SK-N-SH (cell line): Measurements from ENCODE around the gene COL25A1.

Source experiments
- EP300 ChIP-seq, 2 experiments: IDR thresholded peaks; 2 replicates each; pipeline versions ENCODE4 v1.4.0 to v1.6.1; 2012; ENCODE audit warnings: borderline replicate concordance in 1 of 2, low read depth in 1 of 2, low read length in 1 of 2
- GABPA ChIP-seq: IDR thresholded peaks from 2 replicates; pipeline ENCODE4 v1.4.0; 2012; ENCODE audit warnings: low read depth, mild to moderate bottlenecking
- RFX5 ChIP-seq: IDR thresholded peaks from 2 replicates; pipeline ENCODE4 v1.6.1; 2012; ENCODE audit warnings: mild to moderate bottlenecking, improper control_type of control experiment, low read length
- TEAD4 ChIP-seq: IDR thresholded peaks from 2 replicates; pipeline ENCODE4 v1.4.0; 2012; ENCODE audit warnings: mild to moderate bottlenecking, borderline replicate concordance; ENCODE audit not compliant: insufficient read depth
- TF ChIP-seq, protein P1 (sequence below): fragments of 200-600 bp; sonication (generic); IDR thresholded peaks from 2 replicates; pipeline ENCODE4 v1.6.1; 2017; ENCODE audit warnings: antibody characterized with exemption, mild to moderate bottlenecking, moderate library complexity

DNA sequence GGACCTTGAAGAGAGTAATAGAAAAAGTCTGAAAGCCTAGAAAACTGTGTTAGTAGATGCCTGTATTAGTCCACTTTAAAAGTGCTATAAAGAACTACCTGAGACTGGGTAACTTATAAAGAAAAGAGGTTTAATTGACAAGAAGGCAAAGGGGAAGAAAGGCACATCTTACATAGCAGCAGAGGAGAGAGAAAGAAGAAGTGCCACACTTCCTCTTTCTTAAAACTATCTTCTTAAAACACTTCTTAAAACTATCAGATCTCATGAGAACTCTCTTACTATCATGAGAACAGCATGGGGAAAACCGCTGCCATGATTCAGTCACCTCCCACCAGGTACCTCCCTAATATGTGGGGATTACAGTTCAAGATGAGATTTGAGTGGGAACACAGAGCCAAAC, 18.8 kb upstream of the COL25A1 start:
- TF ChIP-seq, protein P1, sequence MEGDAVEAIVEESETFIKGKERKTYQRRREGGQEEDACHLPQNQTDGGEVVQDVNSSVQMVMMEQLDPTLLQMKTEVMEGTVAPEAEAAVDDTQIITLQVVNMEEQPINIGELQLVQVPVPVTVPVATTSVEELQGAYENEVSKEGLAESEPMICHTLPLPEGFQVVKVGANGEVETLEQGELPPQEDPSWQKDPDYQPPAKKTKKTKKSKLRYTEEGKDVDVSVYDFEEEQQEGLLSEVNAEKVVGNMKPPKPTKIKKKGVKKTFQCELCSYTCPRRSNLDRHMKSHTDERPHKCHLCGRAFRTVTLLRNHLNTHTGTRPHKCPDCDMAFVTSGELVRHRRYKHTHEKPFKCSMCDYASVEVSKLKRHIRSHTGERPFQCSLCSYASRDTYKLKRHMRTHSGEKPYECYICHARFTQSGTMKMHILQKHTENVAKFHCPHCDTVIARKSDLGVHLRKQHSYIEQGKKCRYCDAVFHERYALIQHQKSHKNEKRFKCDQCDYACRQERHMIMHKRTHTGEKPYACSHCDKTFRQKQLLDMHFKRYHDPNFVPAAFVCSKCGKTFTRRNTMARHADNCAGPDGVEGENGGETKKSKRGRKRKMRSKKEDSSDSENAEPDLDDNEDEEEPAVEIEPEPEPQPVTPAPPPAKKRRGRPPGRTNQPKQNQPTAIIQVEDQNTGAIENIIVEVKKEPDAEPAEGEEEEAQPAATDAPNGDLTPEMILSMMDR, result no peak
- TF ChIP-seq EP300 (IDR thresholded peaks at IDR 0.05; ENCODE audit: borderline replicate concordance in 1 of 2, low read depth in 1 of 2, low read length in 1 of 2) (no peak), GABPA (no peak), TEAD4 (no peak), RFX5 (no peak)
